Ramos (cell line): ENCODE data around the gene CHD1.

ENCODE experiments used
- in situ Hi-C: fragments of 300-500 bp; cut with MboI; formaldehyde crosslinking; loops from one replicate; pipeline ENCODE4 v1.14.3; 2022; ENCODE audit warnings: low sequenced_read_pairs; ENCODE audit not compliant: unreplicated experiment

CHD1 gene

DNA sequence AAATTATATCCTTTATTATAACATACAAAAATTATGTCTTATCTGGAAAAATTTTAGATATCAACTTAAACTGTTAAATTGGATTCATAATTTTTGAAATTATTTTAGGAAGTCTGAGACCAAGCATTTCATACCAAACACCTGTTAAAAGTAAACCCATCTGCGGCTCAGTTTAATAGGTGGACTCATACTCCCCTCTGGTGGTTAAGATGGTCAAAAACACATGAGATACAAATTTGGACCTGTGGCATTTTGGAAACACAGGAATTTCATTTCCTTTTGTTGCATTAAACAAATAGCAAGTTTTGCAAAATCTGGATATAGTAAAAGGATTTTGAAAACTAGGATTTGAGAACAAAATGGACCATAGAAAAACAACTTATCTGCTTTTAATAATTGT, 101.6 kb downstream of the CHD1 start:
- in situ Hi-C loops = no loop called here

GRCh38 chr5:98825582-98826375, 103.0 kb downstream of the CHD1 start:
- in situ Hi-C loops = no loop called here

- in situ Hi-C loops = no loop called here
Observed at GRCh38 chr5:98816582-98817222, 112.1 kb downstream of the CHD1 start.

DNA sequence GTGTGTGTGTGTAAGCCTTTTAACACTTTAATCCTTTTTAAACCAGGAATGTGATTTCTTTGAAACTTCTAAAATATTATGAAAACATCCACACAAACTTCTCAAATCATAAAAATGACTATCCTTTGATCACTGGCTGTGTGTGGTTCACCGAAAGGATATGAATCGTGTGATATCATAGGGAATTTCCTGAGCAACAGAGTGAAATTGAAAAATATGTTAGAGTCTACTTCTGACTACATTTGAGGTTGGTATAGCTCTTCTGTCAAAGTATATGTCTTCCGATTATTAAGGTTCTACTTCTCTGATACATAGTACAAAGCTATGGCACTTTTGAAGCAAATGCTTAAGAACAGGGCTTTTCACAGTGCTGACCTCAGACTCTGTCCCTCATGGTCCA, 115.1 kb downstream of the CHD1 start:
- in situ Hi-C loops = no loop called here

DNA sequence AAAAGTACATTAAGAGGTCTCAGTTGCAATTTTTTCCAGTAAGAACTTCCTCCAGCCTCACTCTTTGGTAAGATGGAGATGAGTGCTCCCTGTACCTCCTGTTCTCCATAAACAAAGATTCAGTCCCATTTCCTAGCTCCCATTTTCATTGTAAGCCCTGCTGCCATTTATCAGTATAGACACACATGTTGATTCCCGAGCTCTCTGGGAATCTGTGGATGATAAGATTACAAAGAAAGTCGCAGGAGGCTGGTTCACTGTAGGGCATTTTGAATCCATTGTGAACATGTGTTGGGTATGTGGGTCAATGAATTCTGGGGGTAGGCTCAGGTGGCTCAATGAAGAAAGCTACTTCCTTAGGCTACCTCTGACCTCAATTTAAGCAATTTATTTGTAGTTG, 118.6 kb downstream of the CHD1 start:
- in situ Hi-C loops = no loop called here

DNA sequence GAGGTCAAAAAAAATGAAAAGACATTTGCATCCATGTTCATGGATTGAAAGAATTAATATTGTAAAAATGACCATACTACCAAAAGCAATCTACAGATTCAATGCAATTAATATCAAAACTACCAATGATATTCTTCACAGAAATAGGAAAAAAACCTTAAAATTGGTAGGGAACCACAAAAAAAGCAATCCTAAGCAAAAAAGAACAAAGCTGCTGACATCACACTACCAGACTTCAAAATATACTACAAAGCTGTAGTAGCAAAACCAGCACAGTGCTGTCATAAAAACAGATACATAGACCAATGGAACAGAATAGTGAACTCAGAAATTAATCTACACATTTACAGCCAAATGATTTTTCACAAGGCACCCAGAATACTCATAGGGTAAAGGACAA, 121.0 kb downstream of the CHD1 start:
- in situ Hi-C loops = no loop called here

GRCh38 chr5:98805070-98805469, 123.7 kb downstream of the CHD1 start:
- in situ Hi-C loops = no loop called here

- in situ Hi-C loops = no loop called here
Observed at GRCh38 chr5:98804066-98804465, 124.7 kb downstream of the CHD1 start.
